NB4 (cell line): Measurements from ENCODE around the gene BCL11A.

Source experiments
- CTCF ChIP-seq: IDR thresholded peaks from one replicate; pipeline ENCODE4 v1.5.1; 2012; ENCODE audit warnings: low read depth, low read length
- POLR2A ChIP-seq: IDR thresholded peaks from 2 replicates; pipeline ENCODE4 v1.6.1; 2011; ENCODE audit warnings: mild to moderate bottlenecking; ENCODE audit not compliant: insufficient read length; ENCODE audit errors: extremely low read depth

- TF ChIP-seq CTCF, result no peak
- no peak for TF ChIP-seq POLR2A
These were observed 107.7 kb downstream of the BCL11A start for GRCh38 chr2:60445684-60446179.
